Lower leg skin (tissue), 3 donors: ENCODE results near the gene METTL2A.
"Not testable (repeated sequence)": the region's sequence is repeated elsewhere in the genome, so short reads cannot be mapped to it uniquely, and the experiment has no call there.

Experiments used
- CTCF ChIP-seq, 3 donors: fragments of 450-650 bp; IDR thresholded peaks; one replicate each; pipeline ENCODE4 v1.5.1; 2016; ENCODE audit warnings: antibody characterized with exemption in 3 of 3, mild to moderate bottlenecking in 3 of 3, moderate library complexity in 2 of 3
- POLR2A ChIP-seq, 2 donors: fragments of 450-650 bp; IDR thresholded peaks; one replicate each; pipeline ENCODE4 v1.6.1; 2016 to 2017; ENCODE audit warnings: antibody characterized with exemption in 2 of 2, mild to moderate bottlenecking in 1 of 2, moderate library complexity in 1 of 2

- TF ChIP-seq CTCF, POLR2A (IDR thresholded peaks at IDR 0.05): not testable (repeated sequence)
Measured at GRCh38 chr17:62498796-62499195, 75.1 kb downstream of the METTL2A start.
